Posterior vena cava (tissue), 2 donors: ENCODE results near the gene MT1E. TPM values are rescaled to one million over a fixed set of nuclear protein-coding genes. Genes with fewer than 3 reads are reported as not detected.
"Not testable (repeated sequence)": the region's sequence is repeated elsewhere in the genome, so short reads cannot be mapped to it uniquely, and the experiment has no call there.

Source experiments
- DNase-seq: peaks from one replicate; pipeline ENCODE4 v3.0.0-alpha.2; 2020; ENCODE audit warnings: low spot score
- intact Hi-C, 2 donors: fragments of 100-400 bp; cut with DNase I; formaldehyde crosslinking; loops; one replicate each; pipeline versions ENCODE4 v1.14.1 to v1.14.2; 2022 to 2023
- long read RNA-seq, 2 donors: library from polyadenylated mRNA; unstranded; transcript quantifications; one replicate each; pipeline ENCODE4 v2.0.0, GENCODE V29; 2020 to 2021
- total RNA-seq, 2 donors: library from RNA; stranded (reverse); fragmentation: NEBNext Ultra II Directional; extraction: Animal tissue kit (Norgen Biotek cat#: 25700); gene quantifications; one replicate each; pipeline ENCODE4 v1.2.1, GENCODE V29; 2021
- donor health status: DM: yes; HTN: yes; CAD: no.
- donor health status: DM: yes; HTN: yes; CAD: no.

The MT1E gene
- total RNA-seq = 100 to 1,000 TPM; 240 to 379 TPM
- long read RNA-seq, donor 1, transcript MT1E-201 (3 exons, 704 nt) = major isoform, 5 of 6 reads
- long read RNA-seq, donor 1, partial matches to known transcripts = 0 of 6 reads
- long read RNA-seq, donor 1, other reads (novel, unspliced or antisense) = 1 of 6 reads
- long read RNA-seq, donor 2, transcript MT1E-201 (3 exons, 704 nt) = major isoform, 12 of 31 reads
- long read RNA-seq, donor 2, partial matches to known transcripts = 0 of 31 reads
- long read RNA-seq, donor 2, other reads (novel, unspliced or antisense) = 19 of 31 reads

DNA sequence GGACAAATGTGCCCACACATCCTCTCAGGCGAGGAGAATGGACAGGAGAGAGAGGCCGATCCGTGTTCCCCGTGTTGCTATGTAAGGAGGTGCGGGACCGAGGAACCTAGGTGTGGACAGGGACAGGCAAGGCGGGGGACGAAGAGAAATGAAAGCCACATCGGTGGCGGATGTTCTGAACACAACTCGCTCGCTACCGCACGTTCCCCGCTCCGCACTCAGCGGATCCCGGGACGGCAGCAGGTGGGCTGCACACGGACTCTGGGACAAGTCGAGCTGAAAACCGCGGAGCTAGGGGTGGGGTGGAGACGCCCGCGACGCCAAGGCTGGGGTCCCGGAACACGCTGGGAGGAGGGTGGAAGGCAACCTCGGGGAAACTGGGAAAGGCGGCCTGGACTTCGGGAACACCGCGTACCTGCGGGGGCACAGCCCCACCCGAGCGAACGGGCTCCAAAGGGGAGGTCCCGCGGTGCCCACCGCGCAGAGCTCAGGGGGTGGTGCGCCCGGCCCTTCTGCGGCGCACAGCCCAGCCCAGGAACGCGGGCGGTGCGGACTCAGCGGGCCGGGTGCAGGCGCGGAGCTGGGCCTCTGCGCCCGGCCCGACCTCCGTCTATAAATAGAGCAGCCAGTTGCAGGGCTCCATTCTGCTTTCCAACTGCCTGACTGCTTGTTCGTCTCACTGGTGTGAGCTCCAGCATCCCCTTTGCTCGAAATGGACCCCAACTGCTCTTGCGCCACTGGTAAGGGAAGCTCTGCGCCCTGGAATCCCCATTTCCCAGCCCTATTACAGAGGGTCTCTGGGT is at the start of gene MT1E:
MT1E (plus strand) TSS at position 642 of the 803 bp plus-strand sequence; CDS start at position 713, 71 bp downstream.
- peak; percentile 94 for DNase-seq
- intact Hi-C loops = no loop called here

DNA sequence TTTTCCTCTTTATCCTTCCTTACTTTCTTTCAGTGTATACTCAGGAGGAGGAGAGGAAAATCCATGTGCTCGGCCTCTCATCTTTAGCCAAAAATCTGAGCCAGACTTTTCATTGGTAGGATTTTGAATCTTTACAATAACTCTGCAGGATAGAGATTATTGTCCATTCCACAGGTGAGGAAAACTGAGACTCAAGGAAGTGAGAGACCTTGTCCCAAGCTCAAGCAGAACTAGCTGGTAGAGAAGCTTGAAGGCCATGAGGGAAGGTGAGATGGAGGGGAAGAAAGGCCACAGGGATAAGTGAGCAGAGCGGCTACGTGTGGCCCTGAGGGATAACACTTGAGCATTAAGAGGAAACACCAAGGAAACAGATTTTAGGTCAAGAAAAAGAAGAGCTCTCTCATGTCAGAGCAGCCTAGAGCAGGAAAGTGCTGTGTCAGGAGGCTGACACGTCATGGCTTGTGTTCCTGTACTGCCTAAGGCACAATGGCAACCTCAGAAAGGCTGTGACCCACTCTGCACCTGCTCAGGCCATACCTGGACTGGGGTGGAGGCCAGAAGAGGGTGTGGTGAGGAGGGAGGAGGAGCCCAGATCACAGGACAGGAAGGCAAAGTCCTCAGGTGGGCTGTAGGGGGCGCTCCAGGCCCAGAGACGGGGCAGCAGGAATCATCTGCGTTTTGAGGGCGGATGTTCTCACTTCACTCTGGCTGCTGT is 48.8 kb upstream of the MT1E start:
- peak; percentile 92 for DNase-seq
- intact Hi-C loops = loop anchor here in 1 of 2 donors (2.0 kb wide), 1 partner anchor 126 kb away; no protein-coding TSS in a partner anchor

GRCh38 chr16:56577300-56577625 is 48.3 kb upstream of the MT1E start:
- intact Hi-C loops = loop anchor here in 1 of 2 donors (2.0 kb wide), 1 partner anchor 126 kb away; no protein-coding TSS in a partner anchor
- no peak for DNase-seq

GRCh38 chr16:56580391-56581048 is 45.1 kb upstream of the MT1E start:
- intact Hi-C loops = loop anchor here in 1 of 2 donors (10.0 kb wide), 1 partner anchor 114 kb away; no protein-coding TSS in a partner anchor
- DNase-seq = no peak

GRCh38 chr16:56582911-56583310 is 42.7 kb upstream of the MT1E start:
- intact Hi-C loops = loop anchor here in 1 of 2 donors (10.0 kb wide), 1 partner anchor 112 kb away; no protein-coding TSS in a partner anchor
- DNase-seq = not testable (repeated sequence)

DNA sequence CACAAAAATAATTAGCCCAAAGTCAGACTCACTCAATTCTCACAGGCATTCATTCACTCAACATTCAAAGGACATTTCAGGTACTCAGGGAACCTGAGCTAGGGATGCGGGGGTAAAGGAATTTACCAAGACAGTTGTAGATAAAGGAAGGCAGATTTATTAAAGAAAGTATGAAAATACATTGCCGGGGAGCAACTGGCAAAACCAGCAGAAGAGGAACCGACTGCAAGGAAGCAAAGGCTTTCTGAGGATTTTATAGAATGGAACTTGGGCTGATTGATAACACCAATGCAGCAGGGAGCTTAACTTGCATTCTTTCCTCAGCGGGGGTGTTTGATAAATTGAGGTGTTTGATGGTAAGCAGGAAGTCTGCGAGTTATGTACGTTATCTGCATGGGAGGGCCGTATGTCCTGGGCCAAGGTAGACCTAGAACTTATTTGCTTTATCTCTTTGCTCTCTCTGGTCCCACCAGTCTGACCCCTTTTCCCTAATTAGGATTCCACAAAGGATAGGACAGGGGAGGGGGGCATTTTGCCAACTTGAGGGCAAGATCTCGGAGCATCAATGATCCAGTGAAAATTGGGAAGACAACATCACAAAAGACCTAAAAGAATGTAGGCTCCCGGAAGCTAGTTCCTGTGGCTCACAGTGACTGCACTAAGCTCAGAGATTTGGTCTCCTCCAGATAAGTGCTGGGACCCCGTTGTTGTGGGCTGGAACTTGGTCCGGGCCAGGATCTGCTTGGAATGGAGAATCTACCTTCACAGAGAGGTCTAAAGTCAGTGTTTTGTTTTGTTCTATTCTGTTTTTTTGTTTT is 42.0 kb upstream of the MT1E start:
- intact Hi-C loops = loop anchor here in 1 of 2 donors (10.0 kb wide), 1 partner anchor 111 kb away; no protein-coding TSS in a partner anchor
- no peak for DNase-seq

GRCh38 chr16:56584276-56584675 is 41.3 kb upstream of the MT1E start:
- no peak for DNase-seq
- intact Hi-C loops = loop anchor here in 1 of 2 donors (10.0 kb wide), 1 partner anchor 111 kb away; no protein-coding TSS in a partner anchor

DNA sequence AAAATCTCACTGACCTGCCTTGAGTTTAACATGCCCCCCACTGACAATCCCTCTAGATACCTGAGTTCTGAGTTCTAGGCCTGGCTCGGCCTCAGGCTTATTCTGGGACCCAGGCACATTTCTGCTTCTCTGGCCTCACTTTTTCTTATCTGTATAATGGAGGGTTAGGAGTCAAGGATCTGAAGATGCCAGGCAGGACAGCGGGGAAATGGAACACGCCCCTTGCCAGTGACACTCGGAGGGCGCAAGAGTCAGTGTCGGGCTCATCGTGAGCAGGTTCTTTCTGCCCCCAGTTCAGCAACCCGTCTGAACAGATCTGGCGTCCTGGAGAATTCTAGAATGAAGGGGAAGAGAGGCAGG is 36.8 kb upstream of the MT1E start:
- DNase-seq = no peak
- intact Hi-C loops = loop anchor here in 1 of 2 donors (10.0 kb wide), 1 partner anchor 106 kb away; no protein-coding TSS in a partner anchor

DNA sequence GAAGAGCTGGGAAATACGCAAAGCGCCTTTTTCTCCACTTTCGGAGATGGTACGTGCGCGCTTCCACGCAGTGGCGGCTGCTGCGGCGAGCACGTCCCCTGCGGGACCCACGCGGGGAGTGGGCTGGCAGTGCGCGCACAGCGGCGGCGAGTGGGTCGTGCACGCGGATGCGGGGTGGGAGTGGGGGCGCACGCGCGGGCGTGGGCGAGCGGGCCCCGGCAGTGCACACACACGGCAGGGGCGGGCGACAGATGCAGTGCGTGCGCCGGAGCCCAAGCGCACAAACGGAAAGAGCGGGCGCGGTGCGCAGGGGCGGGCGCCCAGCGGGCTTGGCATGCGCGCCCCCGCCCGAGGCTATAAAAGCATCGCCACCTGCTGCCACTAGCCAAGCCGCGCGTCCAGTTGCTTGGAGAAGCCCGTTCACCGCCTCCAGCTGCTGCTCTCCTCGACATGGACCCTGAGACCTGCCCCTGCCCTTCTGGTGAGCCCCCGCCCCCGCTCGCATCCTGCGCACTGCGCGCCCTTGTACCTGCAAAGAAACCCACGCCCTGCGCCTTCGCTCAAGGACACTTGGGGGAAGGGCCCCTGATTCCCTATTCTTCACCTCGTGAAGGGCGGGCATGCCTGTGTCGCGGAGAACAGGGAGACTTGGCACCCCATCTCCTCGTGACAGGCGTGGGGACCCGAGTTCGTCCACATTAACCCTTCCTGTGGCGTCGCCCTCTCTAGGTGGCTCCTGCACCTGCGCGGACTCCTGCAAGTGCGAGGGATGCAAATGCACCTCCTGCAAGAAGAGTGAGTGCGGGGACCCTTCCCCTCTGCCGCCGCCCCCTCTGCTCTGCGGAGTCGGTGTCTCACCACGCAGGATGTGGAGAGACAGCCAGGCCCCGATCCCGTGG is 36.2 kb upstream of the MT1E start, which contains the start of gene MT3:
MT3 (plus strand) TSS at position 388 of the 899 bp plus-strand sequence; CDS start at position 451, 63 bp downstream.
- DNase-seq = no peak
- intact Hi-C loops = loop anchor here in 1 of 2 donors (10.0 kb wide), 1 partner anchor 105 kb away; no protein-coding TSS in a partner anchor

- no peak for DNase-seq
- intact Hi-C loops = no loop called here
Observed at GRCh38 chr16:56591377-56592060, 34.1 kb upstream of the MT1E start.

GRCh38 chr16:56593573-56594291 is 31.8 kb upstream of the MT1E start:
- no peak for DNase-seq
- intact Hi-C loops = no loop called here

GRCh38 chr16:56594292-56594619 is 31.3 kb upstream of the MT1E start:
- intact Hi-C loops = no loop called here
- DNase-seq = no peak

- intact Hi-C loops = no loop called here
- DNase-seq = no peak
Observed at GRCh38 chr16:56600398-56600999, 25.1 kb upstream of the MT1E start.

GRCh38 chr16:56601325-56601724 is 24.3 kb upstream of the MT1E start:
- intact Hi-C loops = no loop called here
- DNase-seq = peak; percentile 60

GRCh38 chr16:56603589-56603988 is 22.0 kb upstream of the MT1E start:
- DNase-seq = no peak
- intact Hi-C loops = no loop called here

DNA sequence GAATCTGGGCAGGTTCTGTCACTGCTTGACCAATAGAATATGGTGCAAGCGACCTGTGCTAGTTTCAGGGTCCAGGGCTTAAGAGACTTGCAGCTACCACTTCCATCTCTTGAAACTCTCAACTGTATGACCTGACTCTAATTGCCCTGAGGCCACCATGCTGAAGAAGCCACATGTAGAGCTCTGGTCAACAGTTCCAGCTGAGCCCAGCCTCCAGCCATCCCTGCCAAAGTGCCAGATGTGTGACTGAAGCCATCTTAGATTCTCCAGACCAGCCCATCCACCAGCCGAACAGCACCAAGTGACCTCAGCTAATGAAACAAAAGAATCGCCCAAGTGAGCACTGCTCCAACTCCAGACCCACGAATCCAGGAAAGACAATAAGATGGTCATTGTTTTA is 20.6 kb upstream of the MT1E start:
- peak; percentile 73 for DNase-seq
- intact Hi-C loops = no loop called here
